Measurements from ENCODE around the gene ATP8B4. TPM values are rescaled to one million over a fixed set of nuclear protein-coding genes. Genes with fewer than 3 reads are reported as not detected.

Gene ATP8B4
- total RNA-seq, 2 experiments from 2014 or later: 25.0 to 30.3 TPM

GRCh38 chr15:49904296-49904695 lies 214.7 kb downstream of the ATP8B4 start:
- peaks cover 22% of the 10 kb centered on the region for H3K36me3 Mint-ChIP-seq
- H3K27ac Mint-ChIP-seq: no peak overlapping the region
- no peaks in the 10 kb centered on the region for H3K9me3 Mint-ChIP-seq
- H3K4me1 Mint-ChIP-seq: peaks cover 1% of the 10 kb centered on the region
- DNase-seq (no peak), ATAC-seq (ENCODE audit: low read depth) (no peak)
- H3K4me3 Mint-ChIP-seq: no peak overlapping the region
- H3K27me3 Mint-ChIP-seq: peaks cover 2% of the 10 kb centered on the region
- POLR2A ChIA-PET: no interaction called here

GRCh38 chr15:49902685-49903501 lies 216.1 kb downstream of the ATP8B4 start:
- H3K4me1 Mint-ChIP-seq: no peaks in the 10 kb centered on the region
- DNase-seq: no peak
- H3K36me3 Mint-ChIP-seq: peaks cover 22% of the 10 kb centered on the region
- POLR2A ChIA-PET: no interaction called here
- H3K27me3 Mint-ChIP-seq: peaks cover 6% of the 10 kb centered on the region
- ATAC-seq (ENCODE audit: low read depth): no peak
- H3K9me3 Mint-ChIP-seq: no peaks in the 10 kb centered on the region
- H3K27ac Mint-ChIP-seq: no peak overlapping the region
- no peak overlapping the region for H3K4me3 Mint-ChIP-seq

GRCh38 chr15:49901996-49902684 lies 216.9 kb downstream of the ATP8B4 start:
- Mint-ChIP-seq H3K27me3 (peaks cover 8% of the 10 kb centered on the region), H3K4me1 (no peaks in the 10 kb centered on the region), H3K27ac (no peak overlapping the region), H3K36me3 (peaks cover 27% of the 10 kb centered on the region), H3K4me3 (no peak overlapping the region), H3K9me3 (no peaks in the 10 kb centered on the region)
- DNase-seq: no peak
- POLR2A ChIA-PET: no interaction called here
- no peak for ATAC-seq (ENCODE audit: low read depth)

- POLR2A ChIA-PET: no interaction called here
- Mint-ChIP-seq H3K4me1 (no peaks in the 10 kb centered on the region), H3K36me3 (peaks cover 25% of the 10 kb centered on the region), H3K27me3 (peaks cover 8% of the 10 kb centered on the region), H3K9me3 (no peaks in the 10 kb centered on the region), H3K27ac (no peak overlapping the region), H3K4me3 (no peak overlapping the region)
- no peak for DNase-seq
- no peak for ATAC-seq (ENCODE audit: low read depth)
Measured at GRCh38 chr15:49901321-49901720, 217.7 kb downstream of the ATP8B4 start.

- no peak overlapping the region for H3K27ac Mint-ChIP-seq
- H3K36me3 Mint-ChIP-seq: peaks cover 28% of the 10 kb centered on the region
- H3K9me3 Mint-ChIP-seq: no peaks in the 10 kb centered on the region
- no peak for DNase-seq
- POLR2A ChIA-PET: no interaction called here
- H3K4me1 Mint-ChIP-seq: no peaks in the 10 kb centered on the region
- ATAC-seq (ENCODE audit: low read depth): no peak
- no peak overlapping the region for H3K4me3 Mint-ChIP-seq
- H3K27me3 Mint-ChIP-seq: peaks cover 8% of the 10 kb centered on the region
Measured at GRCh38 chr15:49900903-49901235, 218.2 kb downstream of the ATP8B4 start.

GRCh38 chr15:49900006-49900902 lies 218.8 kb downstream of the ATP8B4 start:
- POLR2A ChIA-PET: no interaction called here
- Mint-ChIP-seq H3K27me3 (peaks cover 8% of the 10 kb centered on the region), H3K4me3 (no peak overlapping the region), H3K27ac (no peak overlapping the region), H3K9me3 (no peaks in the 10 kb centered on the region), H3K4me1 (no peaks in the 10 kb centered on the region), H3K36me3 (peaks cover 30% of the 10 kb centered on the region)
- DNase-seq (no peak), ATAC-seq (ENCODE audit: low read depth) (no peak)

- DNase-seq: no peak
- POLR2A ChIA-PET: no interaction called here
- Mint-ChIP-seq H3K36me3 (peaks cover 36% of the 10 kb centered on the region), H3K4me1 (no peaks in the 10 kb centered on the region), H3K9me3 (no peaks in the 10 kb centered on the region), H3K27ac (no peak overlapping the region), H3K27me3 (peaks cover 8% of the 10 kb centered on the region), H3K4me3 (no peak overlapping the region)
- ATAC-seq (ENCODE audit: low read depth): no peak
Measured at GRCh38 chr15:49898575-49899283, 220.3 kb downstream of the ATP8B4 start.

- Mint-ChIP-seq H3K4me3 (no peak overlapping the region), H3K27me3 (peaks cover 8% of the 10 kb centered on the region), H3K4me1 (no peaks in the 10 kb centered on the region), H3K9me3 (no peaks in the 10 kb centered on the region), H3K27ac (no peak overlapping the region), H3K36me3 (peaks cover 39% of the 10 kb centered on the region)
- POLR2A ChIA-PET: no interaction called here
- ATAC-seq (ENCODE audit: low read depth) (no peak), DNase-seq (no peak)
Measured at GRCh38 chr15:49898097-49898496, 220.9 kb downstream of the ATP8B4 start.

GRCh38 chr15:49895347-49896223 lies 223.4 kb downstream of the ATP8B4 start:
- POLR2A ChIA-PET: no interaction called here
- Mint-ChIP-seq H3K4me3 (no peak overlapping the region), H3K27me3 (peaks cover 6% of the 10 kb centered on the region), H3K36me3 (peaks cover 53% of the 10 kb centered on the region), H3K27ac (no peak overlapping the region), H3K9me3 (no peaks in the 10 kb centered on the region), H3K4me1 (no peaks in the 10 kb centered on the region)
- DNase-seq: no peak
- no peak for ATAC-seq (ENCODE audit: low read depth)

- no peak overlapping the region for H3K4me3 Mint-ChIP-seq
Measured at GRCh38 chr15:49890689-49891088, 228.3 kb downstream of the ATP8B4 start.

GRCh38 chr15:49889536-49889935 lies 229.5 kb downstream of the ATP8B4 start:
- DNase-seq (no peak), ATAC-seq (ENCODE audit: low read depth) (no peak)
- POLR2A ChIA-PET: no interaction called here
- H3K27me3 Mint-ChIP-seq: no peaks in the 10 kb centered on the region
- no peak overlapping the region for H3K4me3 Mint-ChIP-seq
- peaks cover 37% of the 10 kb centered on the region for H3K36me3 Mint-ChIP-seq
- no peaks in the 10 kb centered on the region for H3K4me1 Mint-ChIP-seq
- H3K27ac Mint-ChIP-seq: no peak overlapping the region
- H3K9me3 Mint-ChIP-seq: no peaks in the 10 kb centered on the region

More at GRCh38 chr15:49890689-49891088, 228.3 kb downstream of the ATP8B4 start:
- no peak for ATAC-seq (ENCODE audit: low read depth)
- H3K27me3 Mint-ChIP-seq: no peaks in the 10 kb centered on the region
- H3K9me3 Mint-ChIP-seq: no peaks in the 10 kb centered on the region
- POLR2A ChIA-PET: no interaction called here
- H3K4me1 Mint-ChIP-seq: no peaks in the 10 kb centered on the region
- H3K36me3 Mint-ChIP-seq: peaks cover 38% of the 10 kb centered on the region
- DNase-seq: no peak
- no peak overlapping the region for H3K27ac Mint-ChIP-seq

GRCh38 chr15:49888734-49889133 lies 230.3 kb downstream of the ATP8B4 start:
- no peaks in the 10 kb centered on the region for H3K4me1 Mint-ChIP-seq
- DNase-seq (no peak), ATAC-seq (ENCODE audit: low read depth) (no peak)
- POLR2A ChIA-PET: no interaction called here
- no peak overlapping the region for H3K4me3 Mint-ChIP-seq
- peaks cover 35% of the 10 kb centered on the region for H3K36me3 Mint-ChIP-seq
- H3K27ac Mint-ChIP-seq: no peak overlapping the region
- no peaks in the 10 kb centered on the region for H3K27me3 Mint-ChIP-seq
- H3K9me3 Mint-ChIP-seq: no peaks in the 10 kb centered on the region

Measured in activated naive CD8-positive, alpha-beta T cell treated with anti-CD3 and anti-CD28 coated beads, Interleukin-2, amount 10 ng/mL, durations not matched to agents 7 days and 5 days (primary cell).